ENCODE data around the gene CHST10. TPM values are rescaled to one million over a fixed set of nuclear protein-coding genes. Genes with fewer than 3 reads are reported as not detected.

The CHST10 gene
- total RNA-seq, 1 experiment from 2014 or later, result not detected

GRCh38 chr2:100453853-100454252, 36.4 kb upstream of the CHST10 start:
- no peak for DNase-seq
- Mint-ChIP-seq H3K9me3 (ENCODE audit: unreplicated experiment) (peaks cover 11% of the 10 kb centered on the region), H3K27me3 (ENCODE audit: insufficient read depth, unreplicated experiment) (no peaks in the 10 kb centered on the region), H3K4me1 (ENCODE audit: low read depth, unreplicated experiment) (no peaks in the 10 kb centered on the region), H3K36me3 (ENCODE audit: insufficient read depth, unreplicated experiment) (no peaks in the 10 kb centered on the region), H3K4me3 (ENCODE audit: unreplicated experiment) (no peak overlapping the region), H3K27ac (ENCODE audit: unreplicated experiment) (no peak overlapping the region)
- Histone ChIP-seq H3K4me1 (no peaks in the 10 kb centered on the region), H3K36me3 (ENCODE audit: control insufficient read depth, insufficient read depth, low read length) (no peaks in the 10 kb centered on the region), H3K4me3 (ENCODE audit: low read depth, low read length) (no peak overlapping the region), H3K27me3 (replicated peaks; ENCODE audit: control insufficient read depth, insufficient read depth, low read length) (no peaks in the 10 kb centered on the region), H3K9me3 (peaks cover 36% of the 10 kb centered on the region)
- no peak for TF ChIP-seq CTCF (IDR thresholded peaks at IDR 0.05; ENCODE audit: insufficient read depth in 1 of 2, low read depth in 1 of 2, low read length in 1 of 2, severe bottlenecking in 1 of 2, unreplicated experiment in 1 of 2)
- no TSS peak for BruUV-seq (replicated peaks)
- intact Hi-C loops (cut with micrococcal nuclease; ENCODE audit: unreplicated experiment), result no loop called here
- ChIA-PET POLR2A (no interaction called here), CTCF (no interaction called here)

GRCh38 chr2:100451734-100452133, 34.3 kb upstream of the CHST10 start:
- Mint-ChIP-seq H3K36me3 (ENCODE audit: insufficient read depth, unreplicated experiment) (no peaks in the 10 kb centered on the region), H3K4me1 (ENCODE audit: low read depth, unreplicated experiment) (no peaks in the 10 kb centered on the region), H3K9me3 (ENCODE audit: unreplicated experiment) (peaks cover 7% of the 10 kb centered on the region), H3K4me3 (ENCODE audit: unreplicated experiment) (no peak overlapping the region), H3K27me3 (ENCODE audit: insufficient read depth, unreplicated experiment) (no peaks in the 10 kb centered on the region), H3K27ac (ENCODE audit: unreplicated experiment) (no peak overlapping the region)
- Histone ChIP-seq H3K36me3 (ENCODE audit: control insufficient read depth, insufficient read depth, low read length) (no peaks in the 10 kb centered on the region), H3K9me3 (peaks cover 18% of the 10 kb centered on the region), H3K27me3 (replicated peaks; ENCODE audit: control insufficient read depth, insufficient read depth, low read length) (no peaks in the 10 kb centered on the region), H3K4me1 (no peaks in the 10 kb centered on the region), H3K4me3 (ENCODE audit: low read depth, low read length) (no peak overlapping the region)
- TF ChIP-seq CTCF (IDR thresholded peaks at IDR 0.05; ENCODE audit: insufficient read depth in 1 of 2, low read depth in 1 of 2, low read length in 1 of 2, severe bottlenecking in 1 of 2, unreplicated experiment in 1 of 2), result no peak
- no TSS peak for BruUV-seq (replicated peaks)
- no peak for DNase-seq
- ChIA-PET POLR2A (no interaction called here), CTCF (no interaction called here)
- intact Hi-C loops (cut with micrococcal nuclease; ENCODE audit: unreplicated experiment), result no loop called here

GRCh38 chr2:100451092-100451491, 33.6 kb upstream of the CHST10 start:
- no peaks in the 10 kb centered on the region for H3K27me3 ChIP-seq (replicated peaks; ENCODE audit: control insufficient read depth, insufficient read depth, low read length)
- Mint-ChIP-seq H3K27me3 (ENCODE audit: insufficient read depth, unreplicated experiment) (no peaks in the 10 kb centered on the region), H3K4me1 (ENCODE audit: low read depth, unreplicated experiment) (no peaks in the 10 kb centered on the region), H3K4me3 (ENCODE audit: unreplicated experiment) (no peak overlapping the region), H3K36me3 (ENCODE audit: insufficient read depth, unreplicated experiment) (no peaks in the 10 kb centered on the region), H3K27ac (ENCODE audit: unreplicated experiment) (no peak overlapping the region), H3K9me3 (ENCODE audit: unreplicated experiment) (peaks cover under 1% of the 10 kb centered on the region)
- intact Hi-C loops (cut with micrococcal nuclease; ENCODE audit: unreplicated experiment), result no loop called here
- ChIA-PET CTCF (no interaction called here), POLR2A (no interaction called here)
- no peaks in the 10 kb centered on the region for H3K4me1 ChIP-seq
- no peak for TF ChIP-seq CTCF (IDR thresholded peaks at IDR 0.05; ENCODE audit: insufficient read depth in 1 of 2, low read depth in 1 of 2, low read length in 1 of 2, severe bottlenecking in 1 of 2, unreplicated experiment in 1 of 2)
- H3K9me3 ChIP-seq, result peaks cover 16% of the 10 kb centered on the region
- no peak for DNase-seq
- no TSS peak for BruUV-seq (replicated peaks)
- H3K4me3 ChIP-seq (ENCODE audit: low read depth, low read length), result no peak overlapping the region
- H3K36me3 ChIP-seq (ENCODE audit: control insufficient read depth, insufficient read depth, low read length), result no peaks in the 10 kb centered on the region
